HFF-Myc (cell line): ENCODE data around the gene CUBN.

Experiments used
- DNase-seq: peaks from one replicate; pipeline ENCODE4 v3.0.0-alpha.2; 2011; ENCODE audit warnings: low read depth; ENCODE audit errors: extremely low read depth
- H3K4me3 ChIP-seq: replicated peaks from 2 replicates; pipeline ENCODE4 v1.5.1; 2011; ENCODE audit warnings: low read depth, mild to moderate bottlenecking, control low read depth, low read length
- TF ChIP-seq, protein P1 (sequence below): IDR thresholded peaks from 2 replicates; pipeline ENCODE4 v1.5.1; 2012; ENCODE audit warnings: mild to moderate bottlenecking, low read depth, low read length, control low read depth; ENCODE audit errors: missing control alignments

Gene CUBN

DNA sequence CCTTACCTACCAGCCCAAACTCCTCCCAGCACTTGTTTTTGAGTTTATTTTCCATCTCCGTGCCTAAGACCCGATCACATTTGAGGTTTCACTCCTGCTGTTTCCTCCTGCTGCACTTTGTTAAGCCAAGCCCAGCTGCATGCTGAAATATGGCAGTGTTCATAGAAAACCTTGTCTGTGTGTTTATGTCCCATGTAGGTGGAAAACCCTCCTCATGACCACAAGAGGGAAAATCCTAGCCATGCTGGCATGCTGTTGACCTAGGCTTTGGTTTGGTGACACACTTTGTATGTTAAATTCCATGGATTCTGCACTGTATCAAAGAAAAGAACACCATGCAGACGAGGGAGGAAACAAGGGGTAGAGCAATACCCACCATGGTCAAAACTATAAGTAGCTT, 154.4 kb downstream of the CUBN start:
- no peak for DNase-seq
- no peak overlapping the region for H3K4me3 ChIP-seq
- TF ChIP-seq, protein P1, sequence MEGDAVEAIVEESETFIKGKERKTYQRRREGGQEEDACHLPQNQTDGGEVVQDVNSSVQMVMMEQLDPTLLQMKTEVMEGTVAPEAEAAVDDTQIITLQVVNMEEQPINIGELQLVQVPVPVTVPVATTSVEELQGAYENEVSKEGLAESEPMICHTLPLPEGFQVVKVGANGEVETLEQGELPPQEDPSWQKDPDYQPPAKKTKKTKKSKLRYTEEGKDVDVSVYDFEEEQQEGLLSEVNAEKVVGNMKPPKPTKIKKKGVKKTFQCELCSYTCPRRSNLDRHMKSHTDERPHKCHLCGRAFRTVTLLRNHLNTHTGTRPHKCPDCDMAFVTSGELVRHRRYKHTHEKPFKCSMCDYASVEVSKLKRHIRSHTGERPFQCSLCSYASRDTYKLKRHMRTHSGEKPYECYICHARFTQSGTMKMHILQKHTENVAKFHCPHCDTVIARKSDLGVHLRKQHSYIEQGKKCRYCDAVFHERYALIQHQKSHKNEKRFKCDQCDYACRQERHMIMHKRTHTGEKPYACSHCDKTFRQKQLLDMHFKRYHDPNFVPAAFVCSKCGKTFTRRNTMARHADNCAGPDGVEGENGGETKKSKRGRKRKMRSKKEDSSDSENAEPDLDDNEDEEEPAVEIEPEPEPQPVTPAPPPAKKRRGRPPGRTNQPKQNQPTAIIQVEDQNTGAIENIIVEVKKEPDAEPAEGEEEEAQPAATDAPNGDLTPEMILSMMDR, result no peak

DNA sequence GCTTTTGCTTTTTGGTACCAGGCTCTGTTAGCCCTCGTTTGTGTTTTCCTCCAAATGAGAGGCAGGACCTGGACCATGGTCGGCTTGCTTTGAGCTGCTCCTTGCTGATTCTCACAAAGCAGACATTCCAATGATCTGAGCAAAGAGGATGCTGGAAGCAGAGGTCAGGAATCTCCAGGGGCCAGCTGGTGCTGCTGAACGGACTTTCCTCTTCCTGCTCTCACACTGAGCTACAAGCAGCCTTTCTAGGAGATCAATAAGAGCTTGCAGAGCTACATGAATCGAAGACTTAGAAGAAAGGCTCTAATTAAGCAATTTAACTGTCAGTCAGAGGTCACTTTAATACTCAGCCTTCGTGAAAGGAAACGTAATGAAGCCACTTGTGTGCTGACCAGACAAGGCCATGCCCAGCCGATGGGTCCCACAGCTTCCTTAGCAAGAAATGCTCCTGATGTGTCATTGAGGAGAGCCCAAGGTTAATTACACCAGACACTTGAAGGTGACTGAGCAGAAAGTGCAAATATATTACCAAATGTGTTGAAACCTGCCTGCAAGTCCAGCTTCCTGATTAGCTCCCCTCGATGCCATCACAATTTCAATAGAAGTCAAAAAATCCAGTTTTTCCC, 161.1 kb downstream of the CUBN start:
- H3K4me3 ChIP-seq, result no peak overlapping the region
- TF ChIP-seq, protein P1, result no peak
- no peak for DNase-seq

DNA sequence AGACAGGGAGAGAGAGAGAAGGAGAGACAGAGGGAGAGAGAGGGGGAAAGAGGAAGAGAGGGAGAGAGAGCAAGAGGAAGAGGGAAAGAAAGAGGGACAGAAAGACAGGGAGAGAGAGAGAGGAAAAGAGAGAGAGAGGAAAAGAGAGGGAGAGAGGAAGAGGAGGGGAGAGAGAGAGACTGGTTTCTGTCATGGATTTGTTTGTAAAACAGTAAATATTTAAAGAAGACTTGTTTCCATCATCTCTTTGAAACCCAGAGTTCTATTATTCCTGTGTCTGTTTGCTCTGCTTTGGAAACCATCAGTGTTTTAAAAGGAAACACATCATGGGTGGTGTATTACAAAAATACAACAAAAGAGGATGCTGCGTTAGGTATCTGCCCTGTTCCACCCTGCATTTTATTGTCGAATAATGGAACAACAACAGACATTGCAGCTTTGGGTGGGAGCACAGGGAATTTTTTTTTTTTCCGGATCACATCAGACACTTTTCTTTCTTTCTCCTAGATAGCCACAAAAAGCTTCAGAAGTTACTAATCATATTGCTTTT, 161.7 kb downstream of the CUBN start:
- no peak overlapping the region for H3K4me3 ChIP-seq
- TF ChIP-seq, protein P1, result no peak
- no peak for DNase-seq

DNA sequence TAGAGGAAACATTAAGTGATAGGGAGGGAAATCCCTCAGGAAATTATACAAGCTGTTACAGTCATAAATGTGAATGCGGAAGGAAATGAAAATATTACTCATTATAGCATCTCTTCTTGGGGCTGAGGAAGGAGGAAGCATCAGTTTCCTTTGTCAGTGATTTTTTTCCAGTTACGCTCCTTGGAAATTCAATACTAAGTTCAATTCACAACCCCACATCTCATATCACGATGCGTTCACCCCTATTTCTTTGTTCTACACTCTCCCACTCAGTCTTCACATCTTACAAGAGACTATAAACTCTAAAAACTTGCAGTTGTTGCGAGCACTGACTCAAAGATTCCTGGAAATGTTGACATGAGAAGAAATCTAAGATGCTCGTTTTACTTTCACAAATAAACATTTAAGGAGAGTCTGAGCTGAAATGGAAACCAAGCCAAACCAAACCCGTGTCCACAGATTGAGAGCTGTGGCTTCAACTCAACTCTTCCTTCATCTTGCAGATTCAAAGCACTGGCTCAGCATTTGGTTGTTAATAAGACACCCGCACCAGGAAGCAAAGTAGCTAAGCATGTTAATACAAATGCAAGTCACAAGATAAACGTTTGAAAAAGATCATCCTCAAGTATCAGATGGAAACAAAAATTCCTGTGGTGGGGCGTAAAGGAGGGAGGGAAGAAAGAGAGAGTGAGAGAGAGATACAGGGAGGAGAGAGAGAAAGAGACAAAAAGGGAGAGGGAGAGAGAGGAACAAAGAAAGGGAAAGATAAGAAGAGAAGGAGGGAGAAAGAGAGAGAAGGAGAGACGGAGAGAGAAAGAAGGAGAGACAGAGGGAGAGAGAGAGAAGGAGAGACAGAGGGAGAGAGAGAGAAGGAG, 162.4 kb downstream of the CUBN start:
- H3K4me3 ChIP-seq, result no peak overlapping the region
- DNase-seq, result no peak
- TF ChIP-seq, protein P1, result no peak

DNA sequence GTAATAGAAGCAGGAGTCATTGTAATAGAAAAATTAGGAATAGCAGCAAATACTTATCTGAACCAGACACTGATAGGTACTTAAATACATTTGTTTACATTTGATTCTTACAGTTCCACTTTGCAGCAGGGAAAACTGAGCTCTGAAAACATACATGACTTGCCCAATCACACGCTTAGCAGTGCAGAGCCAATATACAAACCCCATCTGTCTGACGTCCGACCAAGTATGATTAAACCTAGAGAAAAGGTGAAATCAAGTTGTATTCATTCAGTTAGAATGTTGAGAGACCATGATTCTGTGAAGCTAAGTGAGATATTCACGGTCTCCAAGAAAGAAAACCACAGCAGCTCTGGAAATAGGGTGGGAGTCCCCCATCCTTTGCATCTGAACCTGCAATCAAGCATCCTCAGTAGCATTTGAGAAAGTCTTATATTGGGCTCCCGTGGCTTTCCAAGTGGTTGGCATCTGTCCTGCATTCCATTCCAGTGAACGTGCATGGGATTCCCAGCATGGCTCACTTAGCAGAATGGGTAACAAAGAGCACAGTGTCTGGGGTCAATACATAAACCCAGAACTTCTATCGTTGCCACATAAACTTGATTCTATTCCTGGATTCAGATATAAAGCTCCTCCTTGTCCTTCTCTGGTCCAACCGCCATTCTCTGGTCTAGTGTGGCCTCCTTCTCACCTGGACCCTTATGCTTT, 163.7 kb downstream of the CUBN start:
- H3K4me3 ChIP-seq, result no peak overlapping the region
- TF ChIP-seq, protein P1, result no peak
- peak; percentile 92 for DNase-seq

DNA sequence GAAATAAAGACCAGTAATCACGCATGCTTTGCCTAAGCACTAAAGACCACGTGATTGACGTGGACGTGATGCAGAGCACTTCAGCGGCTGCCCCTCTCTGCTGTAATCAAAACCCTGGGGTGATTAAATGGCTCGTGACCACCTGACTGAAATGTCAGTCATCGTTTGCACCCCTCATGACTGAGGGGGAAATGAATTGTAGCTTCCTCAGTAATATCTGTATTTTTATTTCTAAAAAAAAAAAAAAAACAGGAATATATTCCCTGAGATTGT, 164.3 kb downstream of the CUBN start:
- TF ChIP-seq, protein P1, result no peak
- DNase-seq, result no peak
- no peak overlapping the region for H3K4me3 ChIP-seq
